HG03565 (cell line): Measurements from ENCODE around the gene MYOD1.

Source experiments
- ATAC-seq: cut with Tn5 transposase; IDR thresholded peaks from one replicate; pipeline ENCODE4 v1.9.1; 2021; ENCODE audit warnings: mild to moderate bottlenecking, moderate library complexity; ENCODE audit not compliant: unreplicated experiment

The MYOD1 gene

GRCh38 chr11:17768547-17768946, 49.2 kb downstream of the MYOD1 start:
- ATAC-seq = no peak

- no peak for ATAC-seq
Measured at GRCh38 chr11:17769218-17769617, 49.8 kb downstream of the MYOD1 start.

- no peak for ATAC-seq
Measured at GRCh38 chr11:17770048-17770652, 50.8 kb downstream of the MYOD1 start.

GRCh38 chr11:17770917-17771316, 51.5 kb downstream of the MYOD1 start:
- no peak for ATAC-seq

GRCh38 chr11:17771415-17771814, 52.0 kb downstream of the MYOD1 start:
- ATAC-seq = no peak
